Mesendoderm (in vitro differentiated cells): ENCODE data around the gene SYNDIG1L.

Experiments used
- DNase-seq: peaks from one replicate; pipeline ENCODE4 v3.0.0; 2013
- H2AK5ac ChIP-seq: 2 replicates; pipeline ENCODE4 v1.6.1; 2013; ENCODE audit warnings: low read length, inconsistent platforms
- H2BK120ac ChIP-seq: 2 replicates; pipeline ENCODE4 v1.6.1; 2013; ENCODE audit warnings: low read depth, mild to moderate bottlenecking, low read length, moderate library complexity, mixed read lengths
- H2BK15ac ChIP-seq: replicated peaks from 2 replicates; pipeline ENCODE4 v1.6.1; 2013; ENCODE audit warnings: low read depth, mild to moderate bottlenecking, moderate library complexity
- H2BK5ac ChIP-seq: 2 replicates; pipeline ENCODE4 v1.6.1; 2013; ENCODE audit warnings: low read length, inconsistent platforms
- H3K18ac ChIP-seq: 2 replicates; pipeline ENCODE4 v1.6.1; 2013; ENCODE audit warnings: mild to moderate bottlenecking, low read length, mixed read lengths
- H3K23ac ChIP-seq: one replicate; pipeline ENCODE4 v1.6.1; 2013; ENCODE audit warnings: low read length
- H3K27ac ChIP-seq: 2 replicates; pipeline ENCODE4 v1.5.1; 2013; ENCODE audit warnings: low read depth, mild to moderate bottlenecking, inconsistent platforms, low read length, moderate library complexity
- H3K27me3 ChIP-seq: 2 replicates; pipeline ENCODE4 v1.6.1; 2013; ENCODE audit warnings: low read length, control low read depth, mild to moderate bottlenecking, inconsistent platforms; ENCODE audit not compliant: insufficient read depth, poor library complexity
- H3K36me3 ChIP-seq: 2 replicates; pipeline ENCODE4 v1.6.1; 2013; ENCODE audit warnings: low read length, inconsistent platforms; ENCODE audit not compliant: control insufficient read depth, insufficient read depth
- H3K4ac ChIP-seq: one replicate; pipeline ENCODE4 v1.6.1; 2013; ENCODE audit warnings: low read depth, mild to moderate bottlenecking, low read length, moderate library complexity
- H3K4me1 ChIP-seq: 2 replicates; pipeline ENCODE4 v1.6.1; 2013; ENCODE audit warnings: low read depth, low read length, inconsistent platforms; ENCODE audit not compliant: control insufficient read depth
- H3K4me2 ChIP-seq: 2 replicates; pipeline ENCODE4 v1.6.1; 2013; ENCODE audit warnings: low read length
- H3K4me3 ChIP-seq: 2 replicates; pipeline ENCODE4 v1.5.1; 2013; ENCODE audit warnings: mild to moderate bottlenecking, low read length
- H3K56ac ChIP-seq: one replicate; pipeline ENCODE4 v1.6.1; 2013; ENCODE audit warnings: low read length
- H3K79me1 ChIP-seq: 2 replicates; pipeline ENCODE4 v1.6.1; 2013; ENCODE audit warnings: low read length, inconsistent platforms
- H3K79me2 ChIP-seq: 2 replicates; pipeline ENCODE4 v1.6.1; 2013; ENCODE audit warnings: mild to moderate bottlenecking, low read length; ENCODE audit not compliant: control insufficient read depth, insufficient read depth
- H3K9ac ChIP-seq: 2 replicates; pipeline ENCODE4 v1.6.1; 2013; ENCODE audit warnings: low read length, inconsistent platforms
- H4K5ac ChIP-seq: one replicate; pipeline ENCODE4 v1.6.1; 2013; ENCODE audit warnings: low read length
- H4K8ac ChIP-seq: one replicate; pipeline ENCODE4 v1.6.1; 2013; ENCODE audit warnings: low read depth, mild to moderate bottlenecking, control low read depth, low read length, moderate library complexity
- WGBS: extraction: QIAGEN DNeasy Blood & Tissue Kit; methylation state at CpG from one replicate; pipeline ENCODE4 v1.1.7; 2013; ENCODE audit warnings: low lambda C conversion rate, missing lambda C conversion rate; ENCODE audit not compliant: insufficient coverage; ENCODE audit errors: extremely low coverage; 5-methylcytosine and 5-hydroxymethylcytosine counted together

SYNDIG1L gene

DNA sequence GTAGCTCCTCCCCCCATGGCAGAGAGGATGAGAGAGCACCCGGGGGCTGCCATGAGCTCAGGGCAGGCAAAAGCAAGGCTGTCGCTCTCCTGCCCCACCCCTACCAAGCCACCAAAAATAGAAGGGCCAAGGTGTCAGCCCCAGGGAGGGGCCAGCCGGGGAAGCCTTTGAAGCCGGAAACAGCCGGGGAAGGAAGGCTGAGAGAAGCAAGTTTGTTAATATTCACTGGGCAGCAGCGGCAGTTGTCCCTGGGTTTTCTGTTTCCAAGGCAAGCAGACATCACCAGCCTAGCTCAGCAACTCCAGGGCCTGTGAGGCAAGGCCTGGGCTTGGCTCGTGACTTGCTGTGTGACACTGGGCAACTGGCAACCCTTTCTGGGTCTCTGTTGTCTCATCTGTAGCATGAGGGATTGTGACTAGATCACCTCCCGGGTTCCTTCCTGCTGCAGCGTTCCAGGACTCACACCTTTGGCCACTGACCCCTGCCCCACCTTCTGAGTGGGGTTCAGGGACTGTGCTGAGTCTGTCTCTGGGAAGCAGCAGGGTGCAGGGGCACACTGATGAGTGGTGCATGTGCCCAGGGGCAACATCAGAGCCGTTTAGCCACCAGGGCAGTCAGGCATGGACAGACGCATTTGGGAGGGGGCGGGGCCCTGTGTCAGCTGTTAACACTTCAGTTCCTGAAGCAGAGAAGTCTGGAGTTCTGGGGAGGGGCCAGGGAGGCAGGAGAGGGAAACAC lies 24.3 kb downstream of the SYNDIG1L start:
- H2BK15ac ChIP-seq, result no peak overlapping the region
- H3K4me2 ChIP-seq, result peak overlapping the region; percentile 50
- peak overlapping the region; percentile 94 for H3K56ac ChIP-seq
- peak overlapping the region; percentile 69 for H3K9ac ChIP-seq
- H3K79me2 ChIP-seq, result no peaks in the 10 kb centered on the region
- H4K5ac ChIP-seq, result no peak overlapping the region
- peak overlapping the region; percentile 98 for H2BK5ac ChIP-seq
- DNase-seq, result peak; percentile 92
- H2BK120ac ChIP-seq, result peak overlapping the region; percentile 62
- H2AK5ac ChIP-seq, result peak overlapping the region; percentile 52
- H3K4me1 ChIP-seq, result peaks cover 26% of the 10 kb centered on the region
- no peak overlapping the region for H3K4me3 ChIP-seq
- H3K27me3 ChIP-seq, result no peaks in the 10 kb centered on the region
- WGBS, result no CpG with 5 or more reads among the region's 12 CpGs
- H3K79me1 ChIP-seq, result no peaks in the 10 kb centered on the region
- no peaks in the 10 kb centered on the region for H3K36me3 ChIP-seq
- H3K4ac ChIP-seq, result peak overlapping the region; percentile 26
- H3K18ac ChIP-seq, result peak overlapping the region; percentile 72
- H3K27ac ChIP-seq, result peak overlapping the region; percentile 82
- H4K8ac ChIP-seq, result no peak overlapping the region
- H3K23ac ChIP-seq, result peak overlapping the region; percentile 61

DNA sequence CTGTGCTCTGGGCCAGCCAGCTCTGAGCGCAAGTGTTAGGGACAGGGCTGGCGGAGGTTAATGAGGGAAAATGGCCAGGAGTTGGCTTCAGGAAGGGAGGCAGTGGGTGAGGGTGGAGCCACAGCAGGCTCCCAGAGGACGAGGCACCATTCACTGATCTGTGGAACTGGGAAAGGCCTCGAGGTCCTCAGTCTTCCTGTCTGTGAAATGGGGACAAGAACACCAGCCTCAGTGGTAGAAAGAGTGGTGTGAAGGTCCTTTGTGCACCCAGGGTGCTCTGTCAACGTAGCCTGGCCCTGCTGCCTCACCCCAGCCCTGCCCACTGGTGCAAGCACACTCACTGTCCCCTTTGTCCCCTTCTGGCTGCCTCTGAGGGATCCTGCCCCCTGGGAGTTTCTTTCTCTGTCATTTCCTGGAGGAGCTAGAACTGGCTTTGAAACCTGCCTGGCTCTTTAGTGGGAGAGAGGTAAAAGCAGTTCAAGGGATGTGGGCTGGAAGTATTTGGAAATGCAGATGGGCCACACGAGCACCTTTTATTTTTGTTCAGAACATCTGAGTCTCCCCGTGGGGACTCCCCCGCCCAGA lies 25.0 kb downstream of the SYNDIG1L start:
- peak overlapping the region; percentile 72 for H3K18ac ChIP-seq
- peak overlapping the region; percentile 62 for H2BK120ac ChIP-seq
- DNase-seq, result peak; percentile 44
- H2BK5ac ChIP-seq, result peak overlapping the region; percentile 85
- H3K23ac ChIP-seq, result no peak overlapping the region
- H3K9ac ChIP-seq, result peak overlapping the region; percentile 52
- H4K8ac ChIP-seq, result peak overlapping the region; percentile 43
- no peaks in the 10 kb centered on the region for H3K36me3 ChIP-seq
- peaks cover 29% of the 10 kb centered on the region for H3K4me1 ChIP-seq
- no peaks in the 10 kb centered on the region for H3K27me3 ChIP-seq
- H2AK5ac ChIP-seq, result peak overlapping the region; percentile 89
- H3K79me1 ChIP-seq, result no peaks in the 10 kb centered on the region
- no CpG with 5 or more reads among the region's 8 CpGs for WGBS
- H3K27ac ChIP-seq, result peak overlapping the region; percentile 82
- no peaks in the 10 kb centered on the region for H3K79me2 ChIP-seq
- H4K5ac ChIP-seq, result peak overlapping the region; percentile 72
- H2BK15ac ChIP-seq, result no peak overlapping the region
- H3K4me3 ChIP-seq, result no peak overlapping the region
- H3K56ac ChIP-seq, result peak overlapping the region; percentile 83
- H3K4ac ChIP-seq, result peak overlapping the region; percentile 84
- no peak overlapping the region for H3K4me2 ChIP-seq

DNA sequence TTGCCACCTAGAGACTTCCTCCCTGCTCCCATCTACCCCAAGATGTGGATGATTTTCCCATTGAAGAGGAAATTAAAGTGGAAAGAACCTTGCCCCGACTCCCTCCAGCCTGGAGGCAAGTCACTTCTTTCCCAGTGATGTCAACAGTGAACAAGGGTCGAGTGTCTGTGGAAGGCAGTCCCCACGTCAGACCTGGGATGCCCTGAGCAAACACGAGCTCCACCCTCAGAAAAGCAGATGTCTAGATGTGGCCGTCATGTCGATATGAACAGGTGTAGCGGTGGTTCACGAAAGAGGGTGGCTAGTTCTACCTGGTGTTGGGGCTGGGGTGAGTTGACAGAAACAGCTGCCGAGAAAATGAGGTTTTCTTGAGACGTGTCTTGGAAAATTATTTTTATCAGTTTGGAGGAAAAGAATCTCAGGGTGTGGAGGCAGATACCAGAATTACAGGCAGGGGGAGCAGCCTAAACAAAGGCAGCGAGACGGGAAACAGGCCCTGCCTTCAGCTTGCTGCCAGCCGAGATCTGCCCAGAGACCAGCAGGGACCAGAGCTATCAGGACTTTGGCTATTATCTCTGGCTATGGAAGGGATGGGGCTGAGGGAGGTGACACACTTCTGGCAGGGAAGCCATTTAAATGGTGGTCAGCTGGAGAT lies 25.9 kb downstream of the SYNDIG1L start:
- H3K79me1 ChIP-seq, result no peaks in the 10 kb centered on the region
- WGBS, result no CpG with 5 or more reads among the region's 13 CpGs
- no peak overlapping the region for H4K8ac ChIP-seq

DNA sequence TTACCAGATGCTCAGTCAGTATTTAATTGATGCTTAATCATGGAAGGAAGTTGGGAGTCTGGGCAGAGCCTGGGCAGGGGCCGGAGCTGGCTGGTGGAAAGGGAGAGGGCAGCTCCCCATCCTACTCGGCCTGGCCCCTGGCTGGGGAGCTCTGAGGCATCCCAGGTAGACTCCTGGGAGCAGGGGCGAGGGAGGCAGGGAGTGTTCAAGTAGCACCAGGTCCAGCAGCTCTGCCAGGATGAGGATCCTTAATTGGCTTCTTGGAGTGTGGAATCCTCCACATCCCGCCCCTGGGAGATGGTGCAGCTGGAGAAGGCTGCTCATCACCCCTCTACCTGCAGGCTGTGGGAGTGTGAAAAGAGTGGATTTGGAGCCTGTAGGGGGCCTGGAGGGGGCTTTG lies 30.9 kb downstream of the SYNDIG1L start:
- no peak overlapping the region for H3K9ac ChIP-seq
- H2BK120ac ChIP-seq, result no peak overlapping the region
- DNase-seq, result no peak
- no peak overlapping the region for H3K56ac ChIP-seq
- no peaks in the 10 kb centered on the region for H3K79me1 ChIP-seq
- H3K4me1 ChIP-seq, result peaks cover 19% of the 10 kb centered on the region
- no peaks in the 10 kb centered on the region for H3K79me2 ChIP-seq
- H2BK15ac ChIP-seq, result no peak overlapping the region
- H2AK5ac ChIP-seq, result no peak overlapping the region
- H3K23ac ChIP-seq, result no peak overlapping the region
- no peak overlapping the region for H4K8ac ChIP-seq
- no peak overlapping the region for H3K18ac ChIP-seq
- no peak overlapping the region for H3K4me2 ChIP-seq
- no peaks in the 10 kb centered on the region for H3K27me3 ChIP-seq
- H2BK5ac ChIP-seq, result no peak overlapping the region
- no peak overlapping the region for H3K4me3 ChIP-seq
- H4K5ac ChIP-seq, result no peak overlapping the region
- no peak overlapping the region for H3K27ac ChIP-seq
- H3K4ac ChIP-seq, result no peak overlapping the region
- H3K36me3 ChIP-seq, result no peaks in the 10 kb centered on the region
- WGBS, result no CpG with 5 or more reads among the region's 4 CpGs

More for the DNA sequence above, 25.9 kb downstream of the SYNDIG1L start:
- H3K9ac ChIP-seq, result no peak overlapping the region
- peak overlapping the region; percentile 85 for H2BK5ac ChIP-seq
- no peak overlapping the region for H2BK15ac ChIP-seq
- DNase-seq, result peak; percentile 93
- H2BK120ac ChIP-seq, result no peak overlapping the region
- no peaks in the 10 kb centered on the region for H3K27me3 ChIP-seq
- no peak overlapping the region for H3K23ac ChIP-seq
- no peaks in the 10 kb centered on the region for H3K79me2 ChIP-seq
- peak overlapping the region; percentile 17 for H3K4ac ChIP-seq
- H3K36me3 ChIP-seq, result no peaks in the 10 kb centered on the region
- H4K5ac ChIP-seq, result peak overlapping the region; percentile 24
- H2AK5ac ChIP-seq, result peak overlapping the region; percentile 47
- H3K4me1 ChIP-seq, result peaks cover 30% of the 10 kb centered on the region
- H3K56ac ChIP-seq, result peak overlapping the region; percentile 66
- H3K4me3 ChIP-seq, result no peak overlapping the region
- no peak overlapping the region for H3K27ac ChIP-seq
- H3K18ac ChIP-seq, result peak overlapping the region; percentile 3
- no peak overlapping the region for H3K4me2 ChIP-seq

- H4K8ac ChIP-seq, result no peak overlapping the region
- no peak overlapping the region for H3K23ac ChIP-seq
- H3K36me3 ChIP-seq, result no peaks in the 10 kb centered on the region
- DNase-seq, result no peak
- no peak overlapping the region for H3K4ac ChIP-seq
- H3K18ac ChIP-seq, result no peak overlapping the region
- no peaks in the 10 kb centered on the region for H3K79me2 ChIP-seq
- no peaks in the 10 kb centered on the region for H3K27me3 ChIP-seq
- no peak overlapping the region for H4K5ac ChIP-seq
- H3K9ac ChIP-seq, result no peak overlapping the region
- no peak overlapping the region for H2BK15ac ChIP-seq
- no peak overlapping the region for H3K4me2 ChIP-seq
- H2AK5ac ChIP-seq, result no peak overlapping the region
- H3K4me3 ChIP-seq, result no peak overlapping the region
- no peak overlapping the region for H3K56ac ChIP-seq
- H2BK120ac ChIP-seq, result no peak overlapping the region
- H3K79me1 ChIP-seq, result no peaks in the 10 kb centered on the region
- no CpG with 5 or more reads among the region's 2 CpGs for WGBS
- H3K4me1 ChIP-seq, result peaks cover 16% of the 10 kb centered on the region
- H2BK5ac ChIP-seq, result no peak overlapping the region
- no peak overlapping the region for H3K27ac ChIP-seq
These were observed 31.5 kb downstream of the SYNDIG1L start for GRCh38 chr14:74394549-74394948.
